ENCODE data around the gene TENM4. TPM values are rescaled to one million over a fixed set of nuclear protein-coding genes. Genes with fewer than 3 reads are reported as not detected.

The TENM4 gene
- total and polyA plus RNA-seq, 2 of the 13 experiments (the other 11 are each of a cell fraction or from before 2014, with no cell fraction given): not detected

DNA sequence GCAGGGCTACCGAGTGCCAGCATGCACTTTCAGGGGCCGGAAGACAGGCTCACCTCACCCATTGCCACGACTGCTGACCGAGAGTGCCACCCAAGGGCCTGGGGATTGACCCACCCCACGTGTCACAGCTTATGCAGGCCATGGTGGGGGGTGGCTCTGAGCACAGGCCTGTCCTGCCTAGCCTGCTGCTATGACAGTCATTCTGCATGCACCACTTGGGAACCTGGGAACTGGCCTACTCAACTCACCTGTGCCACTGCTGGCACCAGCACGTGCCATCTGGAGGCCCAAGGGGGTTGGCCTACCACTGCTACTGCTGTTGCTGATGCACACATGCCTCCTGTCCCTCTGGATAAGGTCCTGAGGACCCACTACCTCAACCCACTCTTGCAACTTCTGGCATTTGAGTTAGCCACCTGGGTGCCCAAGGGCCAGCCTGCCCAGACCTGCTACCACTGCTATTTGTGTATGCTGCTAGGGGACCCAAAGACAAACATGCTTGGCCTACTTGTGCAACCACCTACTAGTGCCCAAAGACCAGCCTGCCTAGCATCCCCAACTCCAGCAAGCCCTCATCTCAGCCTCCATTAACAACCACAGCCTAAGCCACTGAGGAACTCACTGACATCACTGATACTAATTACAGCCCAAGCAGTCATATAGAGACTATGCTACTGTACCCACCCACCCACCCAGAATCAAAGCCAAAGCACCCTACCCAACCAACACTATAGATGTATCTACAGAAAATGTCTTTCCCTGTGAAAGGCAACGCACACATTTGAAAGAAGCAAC, 807.1 kb downstream of the TENM4 start:
- CTCF ChIA-PET (ENCODE audit: low intra/inter-chr PET ratio, low total read pairs): no interaction called here
- TF ChIP-seq, protein P1, sequence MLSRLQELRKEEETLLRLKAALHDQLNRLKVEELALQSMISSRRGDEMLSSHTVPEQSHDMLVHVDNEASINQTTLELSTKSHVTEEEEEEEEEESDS (CRISPR knock-in tag; IDR thresholded peaks at IDR 0.05; ENCODE audit: borderline replicate concordance): no peak
- TF ChIP-seq HMGA1 (CRISPR knock-in tag; conservative IDR thresholded peaks at IDR 0.05) (no peak), SAP130 (CRISPR knock-in tag; IDR thresholded peaks at IDR 0.05; ENCODE audit: low read depth) (no peak), MXI1 (IDR thresholded peaks at IDR 0.05; ENCODE audit: borderline replicate concordance, low read depth, low read length) (no peak), U2AF2 (IDR thresholded peaks at IDR 0.05; ENCODE audit: low read depth, low read length) (no peak), KDM1A (CRISPR knock-in tag; IDR thresholded peaks at IDR 0.05) (no peak), ZNF850 (CRISPR knock-in tag; conservative IDR thresholded peaks at IDR 0.05) (no peak), ZNF329 (CRISPR knock-in tag; IDR thresholded peaks at IDR 0.05; ENCODE audit: low read depth) (no peak), SATB2 (CRISPR knock-in tag; IDR thresholded peaks at IDR 0.05) (no peak)
- TF ChIP-seq, protein P2, sequence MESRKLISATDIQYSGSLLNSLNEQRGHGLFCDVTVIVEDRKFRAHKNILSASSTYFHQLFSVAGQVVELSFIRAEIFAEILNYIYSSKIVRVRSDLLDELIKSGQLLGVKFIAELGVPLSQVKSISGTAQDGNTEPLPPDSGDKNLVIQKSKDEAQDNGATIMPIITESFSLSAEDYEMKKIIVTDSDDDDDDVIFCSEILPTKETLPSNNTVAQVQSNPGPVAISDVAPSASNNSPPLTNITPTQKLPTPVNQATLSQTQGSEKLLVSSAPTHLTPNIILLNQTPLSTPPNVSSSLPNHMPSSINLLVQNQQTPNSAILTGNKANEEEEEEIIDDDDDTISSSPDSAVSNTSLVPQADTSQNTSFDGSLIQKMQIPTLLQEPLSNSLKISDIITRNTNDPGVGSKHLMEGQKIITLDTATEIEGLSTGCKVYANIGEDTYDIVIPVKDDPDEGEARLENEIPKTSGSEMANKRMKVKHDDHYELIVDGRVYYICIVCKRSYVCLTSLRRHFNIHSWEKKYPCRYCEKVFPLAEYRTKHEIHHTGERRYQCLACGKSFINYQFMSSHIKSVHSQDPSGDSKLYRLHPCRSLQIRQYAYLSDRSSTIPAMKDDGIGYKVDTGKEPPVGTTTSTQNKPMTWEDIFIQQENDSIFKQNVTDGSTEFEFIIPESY (CRISPR knock-in tag; IDR thresholded peaks at IDR 0.05): no peak
- TF ChIP-seq, protein P3, sequence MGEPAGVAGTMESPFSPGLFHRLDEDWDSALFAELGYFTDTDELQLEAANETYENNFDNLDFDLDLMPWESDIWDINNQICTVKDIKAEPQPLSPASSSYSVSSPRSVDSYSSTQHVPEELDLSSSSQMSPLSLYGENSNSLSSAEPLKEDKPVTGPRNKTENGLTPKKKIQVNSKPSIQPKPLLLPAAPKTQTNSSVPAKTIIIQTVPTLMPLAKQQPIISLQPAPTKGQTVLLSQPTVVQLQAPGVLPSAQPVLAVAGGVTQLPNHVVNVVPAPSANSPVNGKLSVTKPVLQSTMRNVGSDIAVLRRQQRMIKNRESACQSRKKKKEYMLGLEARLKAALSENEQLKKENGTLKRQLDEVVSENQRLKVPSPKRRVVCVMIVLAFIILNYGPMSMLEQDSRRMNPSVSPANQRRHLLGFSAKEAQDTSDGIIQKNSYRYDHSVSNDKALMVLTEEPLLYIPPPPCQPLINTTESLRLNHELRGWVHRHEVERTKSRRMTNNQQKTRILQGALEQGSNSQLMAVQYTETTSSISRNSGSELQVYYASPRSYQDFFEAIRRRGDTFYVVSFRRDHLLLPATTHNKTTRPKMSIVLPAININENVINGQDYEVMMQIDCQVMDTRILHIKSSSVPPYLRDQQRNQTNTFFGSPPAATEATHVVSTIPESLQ (CRISPR knock-in tag; conservative IDR thresholded peaks at IDR 0.05): no peak
- TF ChIP-seq, protein P4, sequence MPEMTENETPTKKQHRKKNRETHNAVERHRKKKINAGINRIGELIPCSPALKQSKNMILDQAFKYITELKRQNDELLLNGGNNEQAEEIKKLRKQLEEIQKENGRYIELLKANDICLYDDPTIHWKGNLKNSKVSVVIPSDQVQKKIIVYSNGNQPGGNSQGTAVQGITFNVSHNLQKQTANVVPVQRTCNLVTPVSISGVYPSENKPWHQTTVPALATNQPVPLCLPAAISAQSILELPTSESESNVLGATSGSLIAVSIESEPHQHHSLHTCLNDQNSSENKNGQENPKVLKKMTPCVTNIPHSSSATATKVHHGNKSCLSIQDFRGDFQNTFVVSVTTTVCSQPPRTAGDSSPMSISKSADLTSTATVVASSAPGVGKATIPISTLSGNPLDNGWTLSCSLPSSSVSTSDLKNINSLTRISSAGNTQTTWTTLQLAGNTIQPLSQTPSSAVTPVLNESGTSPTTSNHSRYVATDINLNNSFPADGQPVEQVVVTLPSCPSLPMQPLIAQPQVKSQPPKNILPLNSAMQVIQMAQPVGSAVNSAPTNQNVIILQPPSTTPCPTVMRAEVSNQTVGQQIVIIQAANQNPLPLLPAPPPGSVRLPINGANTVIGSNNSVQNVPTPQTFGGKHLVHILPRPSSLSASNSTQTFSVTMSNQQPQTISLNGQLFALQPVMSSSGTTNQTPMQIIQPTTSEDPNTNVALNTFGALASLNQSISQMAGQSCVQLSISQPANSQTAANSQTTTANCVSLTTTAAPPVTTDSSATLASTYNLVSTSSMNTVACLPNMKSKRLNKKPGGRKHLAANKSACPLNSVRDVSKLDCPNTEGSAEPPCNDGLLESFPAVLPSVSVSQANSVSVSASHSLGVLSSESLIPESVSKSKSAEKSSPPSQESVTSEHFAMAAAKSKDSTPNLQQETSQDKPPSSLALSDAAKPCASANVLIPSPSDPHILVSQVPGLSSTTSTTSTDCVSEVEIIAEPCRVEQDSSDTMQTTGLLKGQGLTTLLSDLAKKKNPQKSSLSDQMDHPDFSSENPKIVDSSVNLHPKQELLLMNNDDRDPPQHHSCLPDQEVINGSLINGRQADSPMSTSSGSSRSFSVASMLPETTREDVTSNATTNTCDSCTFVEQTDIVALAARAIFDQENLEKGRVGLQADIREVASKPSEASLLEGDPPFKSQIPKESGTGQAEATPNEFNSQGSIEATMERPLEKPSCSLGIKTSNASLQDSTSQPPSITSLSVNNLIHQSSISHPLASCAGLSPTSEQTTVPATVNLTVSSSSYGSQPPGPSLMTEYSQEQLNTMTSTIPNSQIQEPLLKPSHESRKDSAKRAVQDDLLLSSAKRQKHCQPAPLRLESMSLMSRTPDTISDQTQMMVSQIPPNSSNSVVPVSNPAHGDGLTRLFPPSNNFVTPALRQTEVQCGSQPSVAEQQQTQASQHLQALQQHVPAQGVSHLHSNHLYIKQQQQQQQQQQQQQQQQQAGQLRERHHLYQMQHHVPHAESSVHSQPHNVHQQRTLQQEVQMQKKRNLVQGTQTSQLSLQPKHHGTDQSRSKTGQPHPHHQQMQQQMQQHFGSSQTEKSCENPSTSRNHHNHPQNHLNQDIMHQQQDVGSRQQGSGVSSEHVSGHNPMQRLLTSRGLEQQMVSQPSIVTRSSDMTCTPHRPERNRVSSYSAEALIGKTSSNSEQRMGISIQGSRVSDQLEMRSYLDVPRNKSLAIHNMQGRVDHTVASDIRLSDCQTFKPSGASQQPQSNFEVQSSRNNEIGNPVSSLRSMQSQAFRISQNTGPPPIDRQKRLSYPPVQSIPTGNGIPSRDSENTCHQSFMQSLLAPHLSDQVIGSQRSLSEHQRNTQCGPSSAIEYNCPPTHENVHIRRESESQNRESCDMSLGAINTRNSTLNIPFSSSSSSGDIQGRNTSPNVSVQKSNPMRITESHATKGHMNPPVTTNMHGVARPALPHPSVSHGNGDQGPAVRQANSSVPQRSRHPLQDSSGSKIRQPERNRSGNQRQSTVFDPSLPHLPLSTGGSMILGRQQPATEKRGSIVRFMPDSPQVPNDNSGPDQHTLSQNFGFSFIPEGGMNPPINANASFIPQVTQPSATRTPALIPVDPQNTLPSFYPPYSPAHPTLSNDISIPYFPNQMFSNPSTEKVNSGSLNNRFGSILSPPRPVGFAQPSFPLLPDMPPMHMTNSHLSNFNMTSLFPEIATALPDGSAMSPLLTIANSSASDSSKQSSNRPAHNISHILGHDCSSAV (CRISPR knock-in tag; IDR thresholded peaks at IDR 0.05; ENCODE audit: borderline replicate concordance): no peak

More for the DNA sequence above, 807.1 kb downstream of the TENM4 start:
- no peak overlapping the region for H3K9ac ChIP-seq (ENCODE audit: insufficient read depth, low read depth, low read length)
- H3K79me2 ChIP-seq (ENCODE audit: insufficient read depth, low read length): no peaks in the 10 kb centered on the region
- FAIRE-seq (no peak), ATAC-seq (no peak), DNase-seq (ENCODE audit: low spot score) (no peak)
- no peak overlapping the region for H3K27ac ChIP-seq (ENCODE audit: extremely low read length, insufficient read depth, low read length)
- H3K9me3 ChIP-seq (ENCODE audit: low read length): peaks cover 19% of the 10 kb centered on the region; the same call in 1 of the 2 replicates
- no peak overlapping the region for H3K4me3 ChIP-seq (replicated peaks in 1 of 3; ENCODE audit: insufficient read depth in 1 of 3, low read depth in 2 of 3, low read length in 3 of 3)
- in situ Hi-C loops (cut with HindIII; ENCODE audit: extremely low pct_ligation_motif_present, low pct_unique_long_range_greater_than_20kb): no loop called here
- no TSS peak for BruUV-seq (replicated peaks)
- H3K4me2 ChIP-seq (ENCODE audit: low read depth, low read length): no peak overlapping the region
- no peaks in the 10 kb centered on the region for H3K36me3 ChIP-seq (replicated peaks in 1 of 2; ENCODE audit: control insufficient read depth in 1 of 2, insufficient read depth in 2 of 2, low read length in 2 of 2)
- WGBS (ENCODE audit: low lambda C conversion rate): 45% methylated on average over 2 of the region's 7 CpGs
- POLR2A ChIA-PET: no interaction called here
- peaks cover 23% of the 10 kb centered on the region; the same call in 1 of the 2 replicates for H3K4me1 ChIP-seq (ENCODE audit: insufficient read depth, low read length)
- no peak overlapping the region for H2AFZ ChIP-seq (ENCODE audit: low read length)
- intact Hi-C loops (cut with micrococcal nuclease; ENCODE audit: unreplicated experiment): no loop called here
- H3K27me3 ChIP-seq (ENCODE audit: control insufficient read depth in 1 of 2, insufficient read depth in 2 of 2, low read length in 2 of 2): no peaks in the 10 kb centered on the region
- no peaks in the 10 kb centered on the region for H4K20me1 ChIP-seq (ENCODE audit: insufficient read depth, low read length)

Data from HepG2 (cell line).